ENCODE measurements around the gene CCDC50.

Gene CCDC50

DNA sequence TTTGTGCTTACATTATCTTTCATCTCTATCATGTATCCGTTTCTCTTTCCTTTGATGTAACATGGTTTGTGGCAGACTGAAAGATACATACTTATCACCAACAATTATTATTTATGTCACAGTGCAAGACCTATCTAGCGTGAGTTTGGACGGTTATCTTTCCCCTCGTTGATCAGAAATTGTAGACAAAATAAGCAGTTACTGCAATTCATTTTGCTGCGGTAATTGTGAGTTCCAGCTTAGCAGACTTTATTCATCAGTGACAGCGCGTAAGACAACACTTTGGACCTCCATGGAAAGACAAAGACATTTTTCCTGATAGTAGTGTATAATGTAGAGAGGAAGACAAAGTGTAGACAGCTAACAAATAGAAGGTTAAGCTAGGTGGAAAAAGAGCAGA lies 52.1 kb downstream of the CCDC50 start:
- H3K9ac ChIP-seq (ENCODE audit: low read length): no peak overlapping the region
- H3K79me2 ChIP-seq (ENCODE audit: insufficient read depth, low read length): no peaks in the 10 kb centered on the region
- H3K4me2 ChIP-seq (ENCODE audit: low read depth, low read length, poor library complexity, severe bottlenecking): no peak overlapping the region
- no peaks in the 10 kb centered on the region for H3K9me2 ChIP-seq (replicated peaks; ENCODE audit: insufficient read depth, low read length)
- no peaks in the 10 kb centered on the region for H3K9me3 ChIP-seq (ENCODE audit: insufficient read depth, low read length)
- no peak overlapping the region for H3K4me3 ChIP-seq (ENCODE audit: insufficient read depth, low read length, poor library complexity, severe bottlenecking)
- TF ChIP-seq CTCF (IDR thresholded peaks at IDR 0.05; ENCODE audit: insufficient read depth, low read length, poor library complexity, severe bottlenecking): no peak
- no peak for TF ChIP-seq EZH2phosphoT487 (conservative IDR thresholded peaks at IDR 0.05; ENCODE audit: low read length)
- no peaks in the 10 kb centered on the region for H4K20me1 ChIP-seq (ENCODE audit: low read depth, low read length)
- H3F3A ChIP-seq (ENCODE audit: insufficient read depth): no peaks in the 10 kb centered on the region
- 0 out of 2 replicates have a peak, but pooled peaks cover 6% of the 10 kb centered on the region for H3K36me3 ChIP-seq (ENCODE audit: low read length)
- no peaks in the 10 kb centered on the region for H3K27me3 ChIP-seq (ENCODE audit: low read length)
- no peak overlapping the region for H2AFZ ChIP-seq (ENCODE audit: low read depth, low read length, severe bottlenecking)
- no peak overlapping the region for H3K27ac ChIP-seq (ENCODE audit: low read depth, low read length)

DNA sequence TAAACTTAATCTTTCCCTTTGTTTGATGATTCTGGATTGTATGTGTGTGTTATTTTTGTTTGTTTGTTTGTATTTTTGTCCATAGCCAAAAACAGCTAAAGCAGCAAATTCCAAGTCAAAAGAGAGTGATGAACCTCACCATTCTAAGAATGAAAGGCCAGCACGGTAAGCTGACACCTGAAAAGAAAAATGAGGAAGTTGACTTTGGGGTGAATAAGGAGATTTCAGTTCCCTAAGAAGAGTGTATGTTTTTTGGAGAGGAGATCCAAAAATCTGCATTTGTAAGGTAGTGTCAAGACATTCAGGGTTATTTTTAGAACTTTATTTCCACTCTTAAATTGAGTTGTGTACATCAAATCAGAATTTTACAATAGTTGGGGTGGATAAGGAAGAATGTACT lies 53.5 kb downstream of the CCDC50 start:
- Histone ChIP-seq H3K9me2 (replicated peaks; ENCODE audit: insufficient read depth, low read length) (no peaks in the 10 kb centered on the region), H3K4me2 (ENCODE audit: low read depth, low read length, poor library complexity, severe bottlenecking) (no peak overlapping the region), H2AFZ (ENCODE audit: low read depth, low read length, severe bottlenecking) (no peak overlapping the region), H3K4me3 (ENCODE audit: insufficient read depth, low read length, poor library complexity, severe bottlenecking) (no peak overlapping the region), H4K20me1 (ENCODE audit: low read depth, low read length) (no peaks in the 10 kb centered on the region), H3K27me3 (ENCODE audit: low read length) (no peaks in the 10 kb centered on the region), H3K79me2 (ENCODE audit: insufficient read depth, low read length) (no peaks in the 10 kb centered on the region), H3K9me3 (ENCODE audit: insufficient read depth, low read length) (no peaks in the 10 kb centered on the region), H3F3A (ENCODE audit: insufficient read depth) (no peaks in the 10 kb centered on the region), H3K36me3 (ENCODE audit: low read length) (0 out of 2 replicates have a peak, but pooled peaks cover 6% of the 10 kb centered on the region), H3K27ac (ENCODE audit: low read depth, low read length) (no peak overlapping the region), H3K9ac (ENCODE audit: low read length) (no peak overlapping the region)
- TF ChIP-seq EZH2phosphoT487 (conservative IDR thresholded peaks at IDR 0.05; ENCODE audit: low read length) (no peak), CTCF (IDR thresholded peaks at IDR 0.05; ENCODE audit: insufficient read depth, low read length, poor library complexity, severe bottlenecking) (no peak)

DNA sequence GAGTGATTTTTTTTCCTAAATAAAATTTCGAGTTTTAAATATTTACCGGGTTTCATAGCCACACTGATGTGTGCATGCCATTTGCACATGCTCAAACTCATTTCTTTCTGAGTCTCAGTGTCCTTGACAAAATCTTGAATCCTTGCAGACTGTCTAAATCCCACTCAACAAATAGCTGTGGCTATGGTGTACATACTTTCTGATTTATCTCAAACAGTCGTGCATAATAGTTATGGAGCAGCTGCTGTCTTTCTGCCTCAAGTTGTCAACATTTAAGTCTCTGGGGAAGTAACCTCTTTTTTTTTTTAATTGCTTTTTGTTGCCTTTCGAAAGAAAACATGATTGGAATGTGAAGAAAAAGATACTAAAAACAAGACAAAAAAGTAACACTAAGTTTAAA lies 53.9 kb downstream of the CCDC50 start:
- H3K9ac ChIP-seq (ENCODE audit: low read length): no peak overlapping the region

More for the DNA sequence above, 53.9 kb downstream of the CCDC50 start:
- Histone ChIP-seq H4K20me1 (ENCODE audit: low read depth, low read length) (no peaks in the 10 kb centered on the region), H3K9me3 (ENCODE audit: insufficient read depth, low read length) (no peaks in the 10 kb centered on the region), H3K36me3 (ENCODE audit: low read length) (0 out of 2 replicates have a peak, but pooled peaks cover 6% of the 10 kb centered on the region), H3K27me3 (ENCODE audit: low read length) (no peaks in the 10 kb centered on the region), H3K79me2 (ENCODE audit: insufficient read depth, low read length) (no peaks in the 10 kb centered on the region), H3F3A (ENCODE audit: insufficient read depth) (no peaks in the 10 kb centered on the region), H3K4me2 (ENCODE audit: low read depth, low read length, poor library complexity, severe bottlenecking) (no peak overlapping the region), H2AFZ (ENCODE audit: low read depth, low read length, severe bottlenecking) (no peak overlapping the region), H3K9me2 (replicated peaks; ENCODE audit: insufficient read depth, low read length) (no peaks in the 10 kb centered on the region), H3K27ac (ENCODE audit: low read depth, low read length) (no peak overlapping the region), H3K4me3 (ENCODE audit: insufficient read depth, low read length, poor library complexity, severe bottlenecking) (no peak overlapping the region)
- TF ChIP-seq EZH2phosphoT487 (conservative IDR thresholded peaks at IDR 0.05; ENCODE audit: low read length): no peak
- TF ChIP-seq CTCF (IDR thresholded peaks at IDR 0.05; ENCODE audit: insufficient read depth, low read length, poor library complexity, severe bottlenecking): no peak

All from SU-DHL-6 (cell line).